Measurements from ENCODE around the gene TCF7L2.
"Not testable (repeated sequence)": the region's sequence is repeated elsewhere in the genome, so short reads cannot be mapped to it uniquely, and the experiment has no call there.

TCF7L2 gene

DNA sequence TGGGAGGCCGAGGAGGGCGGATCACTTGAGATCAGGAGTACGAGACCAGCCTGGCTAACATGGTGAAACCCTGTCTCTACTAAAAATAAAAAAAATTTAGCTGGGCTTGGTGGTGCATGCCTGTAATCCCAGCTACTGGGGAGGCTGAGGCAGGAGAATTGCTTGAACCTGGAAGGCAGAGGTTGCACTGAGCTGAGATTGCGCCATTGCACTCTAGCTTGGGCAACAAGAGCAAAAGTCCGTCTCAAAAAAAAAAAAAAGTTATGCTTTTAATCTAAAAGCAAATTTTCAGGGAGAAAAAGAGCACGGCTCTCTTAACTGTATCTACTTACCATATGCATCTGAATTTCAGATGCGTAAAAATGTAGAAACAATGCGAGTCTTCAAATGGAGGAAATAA lies 116.1 kb downstream of the TCF7L2 start:
- DNase-seq (ENCODE audit: low read depth) = not testable (repeated sequence)

DNA sequence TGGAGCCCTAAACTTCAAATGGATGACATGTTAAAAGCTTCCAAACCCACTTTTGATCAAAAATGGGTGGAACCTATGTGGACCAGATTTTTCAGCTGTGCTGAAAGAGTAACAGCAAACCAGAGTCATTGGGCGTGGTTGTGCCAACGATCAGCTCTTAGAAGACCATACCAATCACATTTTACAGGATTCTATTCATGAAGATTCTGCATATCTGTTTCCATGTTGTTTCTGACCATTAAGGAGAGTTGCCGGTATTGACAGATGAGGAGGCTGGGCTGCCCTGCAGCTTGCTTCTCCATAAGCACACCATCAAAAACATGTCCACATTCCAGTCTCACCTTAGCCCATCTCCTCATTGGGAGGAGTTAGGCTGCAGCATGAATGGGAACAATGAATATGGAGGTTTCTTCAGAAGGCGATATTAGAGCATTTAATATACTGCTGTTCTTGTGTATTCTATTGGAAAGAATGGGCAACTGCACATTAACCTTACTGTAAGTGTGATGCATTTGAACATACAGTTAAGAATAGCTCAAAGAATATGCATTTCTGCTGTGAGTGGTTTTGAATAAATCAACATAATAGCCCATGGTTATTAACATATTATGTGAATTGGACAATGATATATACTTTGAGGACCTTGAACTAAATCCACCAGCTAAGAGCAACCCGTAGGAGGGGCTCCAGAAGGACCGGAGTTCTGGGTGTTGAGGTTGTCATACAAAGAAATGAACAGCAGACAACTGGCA lies 116.7 kb downstream of the TCF7L2 start:
- DNase-seq (ENCODE audit: low read depth) = no peak

DNA sequence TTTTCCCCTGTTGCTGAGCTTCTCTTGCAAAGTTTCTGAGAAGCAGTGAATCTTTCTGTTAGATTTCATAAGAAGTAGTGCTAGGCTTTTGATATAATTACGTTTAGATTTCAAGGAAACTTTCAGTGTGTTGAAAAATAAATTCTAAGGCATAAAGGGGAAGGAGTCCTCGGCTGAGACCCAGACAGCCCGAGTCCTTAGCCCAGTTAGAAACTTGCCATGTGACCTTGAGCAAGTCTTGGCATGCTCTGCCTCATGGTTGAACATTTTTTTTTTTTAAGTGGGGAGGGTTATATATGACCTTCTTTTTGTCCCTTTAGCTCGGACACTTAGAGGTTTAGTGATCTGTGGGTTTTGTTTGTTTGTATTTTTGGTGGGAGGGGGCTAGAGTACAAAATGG lies 117.5 kb downstream of the TCF7L2 start:
- no peak for DNase-seq (ENCODE audit: low read depth)

DNA sequence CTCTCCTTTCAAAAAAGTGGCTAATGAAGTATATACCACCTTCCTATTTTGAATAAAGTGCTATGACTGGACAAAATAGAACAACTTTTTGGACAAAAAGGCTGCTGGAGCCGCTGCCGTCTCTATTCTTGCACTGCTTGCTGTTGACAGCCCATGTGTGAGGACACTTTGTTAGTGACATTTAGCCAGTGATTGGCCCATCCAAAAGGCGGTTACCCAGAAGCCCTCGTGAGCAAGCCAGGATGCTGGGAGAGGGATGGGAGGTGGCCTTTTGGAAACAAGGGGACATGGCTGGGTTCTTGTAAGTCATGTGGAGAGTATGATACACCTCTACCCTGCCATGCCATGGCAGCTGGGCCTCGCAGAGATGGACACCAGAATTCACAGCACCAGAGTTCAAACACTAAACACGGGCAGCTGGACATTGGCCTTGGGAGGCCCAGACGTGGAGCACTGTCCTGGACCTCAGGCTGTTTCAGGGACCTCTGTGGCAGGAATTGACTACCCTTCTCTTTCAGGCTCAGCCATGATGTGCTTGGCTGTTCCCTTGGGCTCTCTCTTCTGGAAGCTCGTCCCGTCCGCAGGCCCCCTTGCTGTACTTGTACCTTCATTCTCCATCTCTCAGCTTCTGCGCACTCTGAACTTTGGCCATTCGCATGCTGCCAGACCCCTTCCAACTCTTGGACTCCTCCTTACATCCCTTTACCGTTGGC lies 118.3 kb downstream of the TCF7L2 start:
- DNase-seq (ENCODE audit: low read depth) = no peak

DNA sequence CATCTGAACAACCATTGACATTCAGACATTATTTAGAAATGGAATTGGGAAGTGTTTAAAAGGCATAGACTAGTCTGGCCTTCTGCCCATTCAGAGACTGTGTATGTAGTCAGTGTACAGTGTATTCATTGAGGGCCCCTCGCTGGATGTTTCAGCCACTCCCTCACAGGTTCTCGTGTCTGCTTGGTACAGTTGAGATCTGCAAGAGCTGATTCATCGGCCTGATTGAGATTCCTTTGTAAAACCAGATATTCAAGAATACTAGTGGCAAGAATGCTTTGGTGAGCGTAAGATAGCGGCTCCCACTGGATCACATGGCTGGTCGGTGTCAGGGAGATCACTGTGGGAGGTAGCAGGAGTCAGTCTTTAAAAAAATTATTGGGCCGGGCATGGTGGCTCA lies 119.5 kb downstream of the TCF7L2 start:
- DNase-seq (ENCODE audit: low read depth) = peak; percentile 99

DNA sequence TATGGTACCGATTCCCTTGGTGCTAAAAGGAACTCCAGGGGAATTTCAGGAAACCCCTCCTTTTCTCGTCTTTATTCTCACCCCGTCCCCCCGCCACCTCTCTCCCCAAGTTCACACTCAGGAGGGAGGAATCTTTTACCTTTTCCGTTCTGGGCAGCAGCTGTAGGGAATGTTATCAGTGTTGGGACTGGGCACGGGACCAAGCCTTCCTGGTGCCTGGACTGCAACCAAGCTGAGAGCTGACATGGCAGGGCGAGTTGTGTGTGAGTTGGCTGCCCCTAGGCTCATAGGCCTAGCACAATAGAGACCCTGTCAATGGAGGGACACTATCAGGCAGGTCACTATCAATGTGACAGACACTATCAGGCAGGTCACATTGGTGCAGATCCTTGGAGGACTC lies 121.4 kb downstream of the TCF7L2 start:
- peak; percentile 37 for DNase-seq (ENCODE audit: low read depth)

DNA sequence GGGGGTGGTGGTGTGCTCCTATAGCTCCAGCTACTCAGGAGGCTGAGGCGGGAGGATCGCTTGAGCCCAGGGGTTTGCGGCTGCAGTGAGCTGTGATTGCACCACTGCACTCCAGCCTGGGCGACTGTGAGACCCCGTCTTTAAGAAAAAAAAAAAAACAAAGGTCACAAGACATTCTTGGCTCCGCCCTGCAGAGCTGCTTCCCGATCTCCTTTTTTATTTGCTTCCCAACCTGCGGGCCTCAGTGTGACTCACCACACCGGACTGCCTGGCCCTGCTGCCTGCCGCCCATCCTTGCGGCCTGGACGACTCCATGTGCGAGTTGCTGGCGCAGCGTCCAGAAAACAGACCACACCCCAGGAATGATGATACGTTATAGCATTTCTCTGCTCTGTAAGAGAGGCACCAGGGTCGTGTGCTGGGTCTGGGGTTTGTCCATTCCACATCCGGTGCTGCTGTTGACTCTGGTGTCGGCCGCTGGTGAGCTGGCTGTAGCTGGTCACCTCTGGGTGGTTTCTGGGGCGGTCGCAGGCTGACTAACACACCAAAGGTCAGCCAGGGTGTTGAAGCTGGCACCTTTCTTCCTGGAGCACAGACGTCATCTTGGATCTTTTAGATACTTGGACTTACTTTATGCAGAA lies 123.6 kb downstream of the TCF7L2 start:
- peak; percentile 95 for DNase-seq (ENCODE audit: low read depth)

DNA sequence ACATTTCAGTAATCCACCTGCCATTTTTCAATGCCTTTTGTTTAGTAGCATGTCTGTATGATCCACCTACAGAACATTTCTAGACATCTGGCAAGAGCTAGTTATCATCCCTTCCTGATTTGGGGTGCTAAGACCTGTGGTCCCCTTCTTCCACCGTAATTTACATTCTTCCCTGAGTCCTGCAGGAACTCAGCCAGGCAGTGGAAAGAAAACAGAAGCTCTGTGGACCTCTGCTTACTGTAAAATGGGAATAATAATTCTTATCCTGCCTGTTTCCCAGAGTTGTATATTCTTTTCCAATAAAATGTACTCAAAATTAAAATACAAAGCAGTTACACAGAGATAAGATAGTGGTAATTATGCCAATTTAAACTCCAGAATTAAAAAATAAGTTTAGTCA lies 126.9 kb downstream of the TCF7L2 start:
- DNase-seq (ENCODE audit: low read depth) = no peak

DNA sequence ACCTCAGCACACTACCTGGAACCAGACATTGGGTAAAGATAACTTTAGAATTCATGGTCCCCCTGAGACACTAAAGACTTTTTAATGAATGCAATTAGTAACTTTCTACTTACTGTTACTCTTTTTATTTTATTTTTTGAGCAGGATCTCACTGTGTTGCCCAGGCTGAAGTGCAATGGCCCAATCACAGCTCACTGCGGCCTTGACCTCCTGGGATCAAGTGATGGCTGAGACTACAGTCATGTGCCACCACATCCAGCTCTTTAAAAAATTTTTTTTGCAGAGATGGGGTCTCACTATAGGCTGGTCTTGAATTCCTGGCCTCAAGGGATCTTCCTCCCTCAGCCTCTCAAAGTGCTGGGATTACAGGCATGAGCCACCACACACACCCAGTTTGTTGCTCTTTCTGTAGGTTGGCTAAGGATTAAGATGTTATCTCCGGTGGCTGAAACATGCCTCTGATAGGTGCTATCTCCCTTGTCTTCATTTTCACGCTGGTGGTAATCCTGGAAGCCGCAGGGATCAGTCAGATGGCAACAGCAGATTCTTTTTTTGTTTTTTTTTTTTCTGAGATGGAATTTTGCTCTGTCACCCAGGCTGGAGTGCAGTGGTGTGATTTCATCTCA lies 128.3 kb downstream of the TCF7L2 start:
- peak; percentile 76 for DNase-seq (ENCODE audit: low read depth)

DNA sequence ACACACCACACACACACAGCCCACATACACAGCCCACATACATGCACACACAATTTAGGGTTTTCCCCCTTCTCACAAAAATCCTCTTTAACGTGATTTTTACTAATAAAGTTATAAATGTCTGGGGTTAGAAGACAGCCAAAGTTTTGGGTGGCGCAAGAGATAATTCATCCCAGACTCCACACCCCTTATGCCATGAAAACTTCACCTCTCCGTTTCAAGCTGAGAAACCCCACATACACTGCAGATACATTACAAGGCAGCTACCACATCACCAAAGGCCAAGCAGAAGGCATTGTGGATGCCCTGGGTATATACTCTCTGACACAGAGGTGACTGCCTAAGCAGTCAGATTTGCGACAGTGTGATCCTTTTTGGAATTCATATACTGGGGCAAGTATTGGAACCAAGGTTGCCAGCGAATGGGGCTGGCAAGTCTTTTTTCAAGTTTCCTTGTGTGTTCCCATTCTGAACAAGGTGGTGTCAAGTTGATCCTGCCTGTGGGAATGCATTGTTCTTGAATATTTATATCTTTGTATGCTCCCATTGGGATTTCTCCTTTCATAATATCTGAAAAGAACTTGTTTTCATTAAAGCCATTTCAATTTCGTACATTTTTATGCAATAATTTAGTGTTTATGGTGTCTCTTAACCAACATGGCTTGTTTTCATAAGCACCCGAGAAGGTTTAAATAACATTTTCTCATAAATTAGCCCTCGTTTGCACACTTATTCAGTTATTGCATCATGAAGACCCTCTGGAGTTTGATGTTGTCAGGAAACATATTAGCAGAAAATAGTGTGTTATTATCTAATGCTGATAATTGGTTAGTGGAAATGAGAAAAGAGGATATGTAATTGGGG lies 130.2 kb downstream of the TCF7L2 start:
- DNase-seq (ENCODE audit: low read depth) = no peak

DNA sequence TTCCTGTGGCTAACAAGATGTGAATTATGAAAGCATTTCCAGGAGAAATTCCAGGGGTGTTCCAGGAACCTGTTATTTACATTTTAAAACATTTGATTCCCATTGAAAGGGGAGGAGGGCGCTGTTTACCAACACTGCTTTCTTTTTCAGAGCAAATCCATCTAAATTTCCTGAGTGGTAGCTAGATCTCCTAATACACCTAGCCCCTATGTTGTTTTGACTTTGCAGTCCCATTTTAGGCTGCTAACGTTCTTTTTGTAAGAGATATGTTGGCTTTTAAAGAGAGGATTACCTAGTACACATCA lies 130.8 kb downstream of the TCF7L2 start:
- no peak for DNase-seq (ENCODE audit: low read depth)

DNA sequence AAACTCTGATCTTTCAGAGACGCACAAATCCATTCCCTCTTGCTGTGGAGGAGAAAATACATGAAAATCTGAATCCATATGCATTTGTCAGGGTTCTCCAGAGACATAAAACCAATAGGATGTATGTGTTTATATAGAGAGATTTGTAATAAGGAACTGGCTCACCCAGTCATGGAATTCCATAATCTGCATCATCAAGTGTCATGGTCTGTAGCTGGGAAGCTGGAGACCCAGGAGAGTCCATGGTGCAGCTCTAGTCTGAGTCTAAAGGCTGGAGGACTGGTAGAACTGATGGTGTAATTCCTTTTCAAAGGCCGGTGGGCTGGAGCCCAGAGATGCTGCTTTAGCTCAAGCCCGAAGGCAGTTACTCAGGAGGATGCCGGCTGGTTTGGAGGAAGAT lies 134.0 kb downstream of the TCF7L2 start:
- peak; percentile 70 for DNase-seq (ENCODE audit: low read depth)

DNA sequence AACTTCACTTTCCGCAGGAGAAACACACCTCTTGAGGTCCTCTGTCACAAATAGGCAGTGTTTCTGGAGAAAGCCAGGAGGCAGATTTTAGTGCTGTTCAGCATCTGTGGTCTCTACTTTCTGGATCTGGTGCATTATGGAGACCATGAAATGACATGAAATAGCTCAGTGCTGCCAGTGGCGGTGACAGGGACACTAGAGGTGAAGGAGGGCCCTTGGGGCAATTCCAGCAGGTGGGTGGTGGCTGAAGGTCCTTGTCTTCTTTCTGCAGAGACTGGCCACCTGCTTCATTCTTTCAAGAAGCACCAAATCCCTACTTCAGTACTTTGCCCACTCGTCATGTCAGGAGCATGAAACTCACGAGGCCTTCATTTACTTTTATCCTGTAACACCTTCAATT lies 135.7 kb downstream of the TCF7L2 start:
- no peak for DNase-seq (ENCODE audit: low read depth)

DNA sequence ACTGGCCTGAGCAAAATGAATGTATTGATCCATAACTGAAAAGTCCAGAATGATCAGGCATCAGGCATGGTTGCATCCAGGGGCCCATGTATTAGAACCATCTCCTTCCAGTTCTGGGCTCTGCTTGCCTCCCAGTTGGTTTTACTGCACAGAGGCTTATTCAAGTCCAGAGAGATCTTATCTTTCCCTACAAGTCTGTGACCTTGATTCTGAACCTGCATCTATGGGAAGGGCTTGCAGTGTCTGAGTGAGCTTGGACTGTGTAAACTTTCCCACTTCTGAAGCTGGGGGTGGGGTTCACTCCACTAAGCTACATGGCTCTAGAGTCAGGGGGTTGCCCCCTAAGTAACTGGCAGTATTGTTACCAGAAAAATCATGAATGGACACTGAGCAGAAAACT lies 136.2 kb downstream of the TCF7L2 start:
- DNase-seq (ENCODE audit: low read depth) = peak; percentile 57

DNA sequence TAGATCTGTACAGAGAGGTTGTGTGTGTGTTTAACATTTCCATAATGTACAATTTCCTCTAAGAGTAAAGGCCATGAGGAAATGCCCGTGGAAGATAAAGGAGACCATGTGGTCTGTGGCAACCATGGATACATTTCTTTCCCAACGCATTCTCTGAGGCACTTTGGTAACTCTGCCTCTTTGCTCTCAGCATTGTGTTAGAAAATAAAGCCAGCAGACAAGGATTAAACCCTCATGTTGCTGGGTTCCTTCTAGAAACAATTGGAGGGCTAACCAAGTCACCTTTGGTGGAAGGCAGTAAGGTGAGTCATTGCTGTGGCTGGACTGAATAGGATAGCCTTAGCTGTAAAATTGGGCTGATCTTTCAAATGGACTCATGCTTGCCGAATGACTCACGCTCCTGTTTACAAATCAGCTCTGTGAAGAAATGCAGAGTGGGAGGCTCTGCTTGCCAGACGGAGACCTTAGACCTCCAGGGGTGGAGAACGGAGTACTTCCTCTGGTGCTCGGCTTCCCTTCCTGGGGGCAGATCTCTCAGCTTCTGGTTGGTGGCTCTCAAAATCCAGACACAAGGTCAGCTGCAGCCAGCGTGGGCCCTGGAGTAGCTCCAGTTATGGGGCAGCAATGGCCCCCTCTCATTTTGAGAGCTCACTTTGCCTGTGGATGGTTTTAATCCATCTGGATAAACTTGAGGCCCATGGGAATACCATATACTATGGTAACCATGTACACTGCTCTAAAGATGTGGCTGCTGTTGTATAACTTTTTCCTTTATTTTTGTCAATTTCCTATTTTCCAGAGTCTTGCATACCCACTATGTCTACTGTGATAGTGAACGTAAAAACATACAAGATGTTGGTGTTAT lies 137.3 kb downstream of the TCF7L2 start:
- DNase-seq (ENCODE audit: low read depth) = peak; percentile 99

DNA sequence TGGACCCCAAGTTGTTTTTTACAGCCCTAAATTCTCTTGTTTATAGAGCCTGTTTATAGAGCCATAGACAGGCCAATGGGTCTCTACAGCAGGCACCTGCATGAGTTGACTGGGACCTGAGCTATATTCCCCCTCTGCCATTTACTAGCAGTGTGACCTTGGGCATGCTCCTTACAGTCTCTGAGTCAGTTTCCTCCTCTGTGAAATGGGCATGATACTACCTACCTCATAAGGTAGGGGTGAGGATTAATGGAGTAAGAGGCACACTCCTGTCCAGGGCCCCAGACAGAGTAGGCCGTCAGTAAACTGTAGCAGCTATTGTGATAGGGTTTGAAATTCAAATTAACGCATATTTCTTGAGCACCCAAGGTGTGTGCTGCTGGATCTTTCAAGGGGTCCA lies 138.1 kb downstream of the TCF7L2 start:
- DNase-seq (ENCODE audit: low read depth) = no peak

DNA sequence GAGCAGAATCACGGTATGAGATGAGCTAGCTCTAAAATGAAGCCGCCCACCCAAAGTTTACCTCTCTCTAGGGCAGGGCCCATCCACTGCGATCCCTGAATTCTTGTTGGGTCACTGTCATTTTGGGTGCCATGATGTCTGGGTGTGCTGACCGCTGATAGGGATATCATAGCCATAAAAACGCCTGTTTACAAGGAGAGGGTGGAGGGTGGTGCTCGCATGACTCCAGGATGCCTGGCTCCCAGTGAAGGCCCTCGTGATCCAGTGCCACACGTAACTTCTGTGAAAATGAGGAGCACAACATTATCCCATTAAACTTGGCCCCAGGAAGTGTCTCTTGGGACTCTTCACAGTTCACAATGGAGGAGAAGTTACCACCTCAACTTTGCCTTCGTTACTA lies 139.5 kb downstream of the TCF7L2 start:
- DNase-seq (ENCODE audit: low read depth) = no peak

DNA sequence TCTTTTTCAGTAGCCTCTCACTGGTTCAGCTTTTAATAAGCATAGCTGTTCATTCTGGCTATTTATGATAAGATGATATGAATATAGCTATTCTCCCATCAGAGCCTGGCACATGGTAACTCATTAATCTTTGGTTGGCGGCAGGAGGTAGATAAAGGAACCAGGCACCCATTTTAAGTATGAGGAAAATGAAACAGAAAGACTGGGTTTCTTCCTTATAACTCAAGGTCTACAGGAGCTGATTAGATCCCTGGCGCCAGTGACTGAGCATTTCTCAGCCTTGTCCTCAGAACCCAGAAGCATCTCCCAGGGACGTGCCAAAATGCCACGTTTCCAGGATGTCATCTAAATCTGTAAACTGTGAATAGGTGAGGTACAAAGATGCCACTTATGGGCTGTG lies 141.9 kb downstream of the TCF7L2 start:
- DNase-seq (ENCODE audit: low read depth) = peak; percentile 39

DNA sequence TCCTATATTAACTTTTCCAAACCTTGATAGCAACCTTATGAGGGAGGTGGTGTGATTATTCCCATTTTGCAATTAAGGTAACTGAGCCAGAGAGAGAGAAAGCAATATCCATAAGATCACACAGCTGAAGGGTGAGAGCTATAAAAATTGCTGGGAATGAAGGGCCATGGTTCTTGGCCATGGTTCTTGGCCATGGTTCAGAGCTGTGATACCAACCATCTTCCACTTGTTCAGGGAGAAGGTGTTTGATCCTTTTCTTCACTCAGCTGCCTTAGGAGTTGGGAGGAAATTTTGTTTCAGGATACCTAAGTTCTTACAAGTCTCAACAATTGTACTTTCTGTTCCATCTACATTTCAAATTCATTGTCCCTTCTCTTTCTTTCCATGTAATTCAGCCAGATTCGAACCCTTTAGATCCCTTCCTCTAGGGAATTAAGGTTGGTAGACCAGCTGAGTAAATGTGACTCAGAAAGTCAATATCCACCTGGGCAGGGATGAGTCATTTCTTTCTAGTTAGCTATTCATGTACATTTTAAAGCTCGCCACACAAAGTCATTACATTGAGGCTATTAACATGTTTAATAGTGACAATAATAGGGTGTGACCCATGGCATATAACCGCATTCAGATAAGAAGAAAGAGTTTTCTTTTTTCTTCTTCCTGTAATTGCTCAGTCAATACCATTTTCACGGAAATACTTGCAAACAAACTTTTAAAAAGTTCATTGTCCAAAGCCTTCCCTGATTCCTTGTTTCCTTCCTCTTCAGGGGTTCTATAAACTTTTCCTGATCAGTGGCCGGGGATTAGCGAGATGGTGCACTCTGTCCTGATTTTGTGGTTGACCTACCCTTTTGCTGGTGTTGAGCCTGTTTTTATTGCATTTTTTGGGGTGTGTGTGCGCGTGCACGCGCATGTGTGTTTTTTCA lies 143.4 kb downstream of the TCF7L2 start:
- peak; percentile 39 for DNase-seq (ENCODE audit: low read depth)

DNA sequence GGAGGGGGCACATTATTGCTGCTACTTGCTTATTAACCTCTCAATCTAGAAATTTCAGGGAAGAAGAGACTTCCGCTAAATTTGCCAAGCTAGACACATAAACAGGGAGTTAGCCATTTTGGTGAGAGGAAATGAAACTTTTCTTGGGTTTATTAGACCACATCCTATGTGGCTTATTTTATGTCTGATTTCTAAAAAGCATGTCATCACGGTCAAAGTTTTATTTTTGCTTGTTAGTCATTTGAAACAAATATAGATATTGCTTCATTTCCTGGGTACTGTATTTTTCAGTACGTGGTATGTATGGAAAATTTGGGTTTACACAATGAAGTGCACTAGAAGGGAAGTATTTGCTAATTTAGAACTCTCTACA lies 144.1 kb downstream of the TCF7L2 start:
- DNase-seq (ENCODE audit: low read depth) = no peak
